ENCODE results near the gene EBF4. TPM values are rescaled to one million over a fixed set of nuclear protein-coding genes. Genes with fewer than 3 reads are reported as not detected.

EBF4 gene
- 1.0 and 2.0 TPM in 2 replicates for total RNA-seq (2014; rRNA removed; shearing (Covaris generic))
- 0.97 and 9.7 TPM in 2 replicates for polyA plus RNA-seq (2014; cell fraction: nucleus; rRNA removed)

- no peak for DNase-seq (ENCODE audit: extremely low read depth, low read depth)
Measured at GRCh38 chr20:2692036-2692885, at the start of gene EBF4. Gene EBF4 (plus strand): TSS chr20:2692780. CDS start chr20:2693646, 866 bp downstream.

GRCh38 chr20:2643708-2644107 lies 48.9 kb upstream of the EBF4 start:
- DNase-seq (ENCODE audit: extremely low read depth, low read depth) = no peak

GRCh38 chr20:2651772-2652723 lies 40.5 kb upstream of the EBF4 start, which contains the start of gene NOP56:
Gene NOP56 (plus strand): TSS chr20:2652632. CDS start chr20:2652661, 29 bp downstream.
- DNase-seq (ENCODE audit: extremely low read depth, low read depth) = peak; percentile 89

GRCh38 chr20:2652724-2653555 lies 39.6 kb upstream of the EBF4 start:
- DNase-seq (ENCODE audit: extremely low read depth, low read depth) = no peak

GRCh38 chr20:2653556-2654383 lies 38.8 kb upstream of the EBF4 start:
- DNase-seq (ENCODE audit: extremely low read depth, low read depth) = no peak

GRCh38 chr20:2654384-2654822 lies 38.2 kb upstream of the EBF4 start:
- no peak for DNase-seq (ENCODE audit: extremely low read depth, low read depth)

GRCh38 chr20:2654831-2655230 lies 37.7 kb upstream of the EBF4 start:
- no peak for DNase-seq (ENCODE audit: extremely low read depth, low read depth)

- DNase-seq (ENCODE audit: extremely low read depth, low read depth) = no peak
Measured at GRCh38 chr20:2655331-2656116, 37.1 kb upstream of the EBF4 start.

GRCh38 chr20:2656471-2657117 lies 36.0 kb upstream of the EBF4 start:
- DNase-seq (ENCODE audit: extremely low read depth, low read depth) = no peak

GRCh38 chr20:2657241-2657640 lies 35.3 kb upstream of the EBF4 start:
- no peak for DNase-seq (ENCODE audit: extremely low read depth, low read depth)

GRCh38 chr20:2657674-2658073 lies 34.9 kb upstream of the EBF4 start:
- DNase-seq (ENCODE audit: extremely low read depth, low read depth) = no peak

GRCh38 chr20:2658414-2659354 lies 33.9 kb upstream of the EBF4 start:
- peak; percentile 19 for DNase-seq (ENCODE audit: extremely low read depth, low read depth)

GRCh38 chr20:2659547-2659946 lies 33.0 kb upstream of the EBF4 start:
- no peak for DNase-seq (ENCODE audit: extremely low read depth, low read depth)

GRCh38 chr20:2663364-2663886 lies 29.2 kb upstream of the EBF4 start:
- no peak for DNase-seq (ENCODE audit: extremely low read depth, low read depth)

GRCh38 chr20:2663887-2664719 lies 28.5 kb upstream of the EBF4 start, which contains the start of gene IDH3B:
Gene IDH3B (minus strand): TSS chr20:2664216. CDS start chr20:2664188, 28 bp downstream.
- DNase-seq (ENCODE audit: extremely low read depth, low read depth) = peak; percentile 84

- DNase-seq (ENCODE audit: extremely low read depth, low read depth) = no peak
Measured at GRCh38 chr20:2671977-2672376, 20.6 kb upstream of the EBF4 start.

All from NCI-H460 (cell line).